Keratinocyte (primary cell): ENCODE results near the gene ARMH1.

Experiments
- EZH2 ChIP-seq: IDR thresholded peaks from one replicate; pipeline ENCODE4 v1.6.1; 2012; ENCODE audit warnings: inconsistent platforms, mild to moderate bottlenecking, low read length, moderate library complexity
- TF ChIP-seq, protein P1 (sequence below), 3 experiments: IDR thresholded peaks in 1 of 3; conservative IDR thresholded peaks in 1 of 3; optimal IDR thresholded peaks in 1 of 3; 2 replicates in 2 of 3; 3 replicates in 1 of 3; pipeline versions ENCODE3 to v1.5.1; 2011; ENCODE audit warnings: low read length in 3 of 3, mild to moderate bottlenecking in 3 of 3, moderate library complexity in 2 of 3, control low read depth in 1 of 3, inconsistent platforms in 1 of 3; ENCODE audit not compliant: insufficient read depth in 2 of 3; ENCODE audit errors: extremely low read depth in 1 of 3

DNA sequence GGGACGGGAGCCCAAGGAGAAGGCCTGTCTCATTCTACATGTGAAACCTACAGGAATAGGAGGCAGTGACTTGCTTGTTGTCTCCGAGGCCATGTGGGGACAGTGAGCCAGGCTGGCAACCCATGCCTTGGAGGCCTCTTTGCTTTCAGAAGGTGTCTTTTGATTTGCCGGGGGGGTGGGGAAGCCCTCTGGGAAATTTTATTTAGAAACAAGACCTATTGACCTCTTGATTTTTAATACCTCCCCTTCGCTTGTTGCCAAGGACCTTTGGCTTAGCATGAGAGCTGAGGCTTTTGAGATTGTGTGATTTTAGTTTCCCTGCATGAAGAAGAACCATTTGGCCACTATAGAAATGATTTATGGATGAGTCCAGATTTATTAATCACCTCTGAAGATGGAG lies 4.1 kb downstream of the ARMH1 start:
- TF ChIP-seq, protein P1, sequence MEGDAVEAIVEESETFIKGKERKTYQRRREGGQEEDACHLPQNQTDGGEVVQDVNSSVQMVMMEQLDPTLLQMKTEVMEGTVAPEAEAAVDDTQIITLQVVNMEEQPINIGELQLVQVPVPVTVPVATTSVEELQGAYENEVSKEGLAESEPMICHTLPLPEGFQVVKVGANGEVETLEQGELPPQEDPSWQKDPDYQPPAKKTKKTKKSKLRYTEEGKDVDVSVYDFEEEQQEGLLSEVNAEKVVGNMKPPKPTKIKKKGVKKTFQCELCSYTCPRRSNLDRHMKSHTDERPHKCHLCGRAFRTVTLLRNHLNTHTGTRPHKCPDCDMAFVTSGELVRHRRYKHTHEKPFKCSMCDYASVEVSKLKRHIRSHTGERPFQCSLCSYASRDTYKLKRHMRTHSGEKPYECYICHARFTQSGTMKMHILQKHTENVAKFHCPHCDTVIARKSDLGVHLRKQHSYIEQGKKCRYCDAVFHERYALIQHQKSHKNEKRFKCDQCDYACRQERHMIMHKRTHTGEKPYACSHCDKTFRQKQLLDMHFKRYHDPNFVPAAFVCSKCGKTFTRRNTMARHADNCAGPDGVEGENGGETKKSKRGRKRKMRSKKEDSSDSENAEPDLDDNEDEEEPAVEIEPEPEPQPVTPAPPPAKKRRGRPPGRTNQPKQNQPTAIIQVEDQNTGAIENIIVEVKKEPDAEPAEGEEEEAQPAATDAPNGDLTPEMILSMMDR (optimal IDR thresholded peaks at IDR 0.05 in 1 of 3, IDR thresholded peaks at IDR 0.05 in 1 of 3, conservative IDR thresholded peaks at IDR 0.05 in 1 of 3; ENCODE audit: extremely low read depth in 1 of 3, insufficient read depth in 2 of 3, low read length in 3 of 3): no peak
- no peak for TF ChIP-seq EZH2
